GM21526 (cell line): Measurements from ENCODE around the gene CD44.
A peak's percentile ranks its signal among the peaks of the same experiment; 100 is the strongest.

Experiments used
- ATAC-seq: cut with Tn5 transposase; IDR thresholded peaks from one replicate; pipeline ENCODE4 v1.9.1; 2021; ENCODE audit warnings: moderate library complexity; ENCODE audit not compliant: unreplicated experiment, low FRiP score

CD44 gene

GRCh38 chr11:35111161-35112055 lies 27.6 kb upstream of the CD44 start:
- ATAC-seq: no peak

- no peak for ATAC-seq
These were observed 26.7 kb upstream of the CD44 start for GRCh38 chr11:35112056-35112845.

- no peak for ATAC-seq
These were observed 26.2 kb upstream of the CD44 start for GRCh38 chr11:35112846-35113105.

- peak; percentile 50 for ATAC-seq
These were observed 23.9 kb upstream of the CD44 start for GRCh38 chr11:35114906-35115687.

GRCh38 chr11:35115688-35116030 lies 23.3 kb upstream of the CD44 start:
- no peak for ATAC-seq

- ATAC-seq: no peak
These were observed 22.7 kb upstream of the CD44 start for GRCh38 chr11:35116245-35116644.

- ATAC-seq: no peak
These were observed 22.0 kb upstream of the CD44 start for GRCh38 chr11:35116762-35117640.

GRCh38 chr11:35118906-35119305 lies 20.1 kb upstream of the CD44 start:
- peak; percentile 75 for ATAC-seq

- ATAC-seq: no peak
These were observed 17.6 kb upstream of the CD44 start for GRCh38 chr11:35121326-35121865.

GRCh38 chr11:35122308-35122707 lies 16.7 kb upstream of the CD44 start:
- no peak for ATAC-seq

- ATAC-seq: peak; percentile 61
These were observed 12.7 kb upstream of the CD44 start for GRCh38 chr11:35126000-35126878.

- ATAC-seq: no peak
These were observed 11.9 kb upstream of the CD44 start for GRCh38 chr11:35126879-35127581.

GRCh38 chr11:35127619-35128018 lies 11.4 kb upstream of the CD44 start:
- no peak for ATAC-seq

- no peak for ATAC-seq
These were observed 7.9 kb upstream of the CD44 start for GRCh38 chr11:35131094-35131493.

GRCh38 chr11:35131886-35132285 lies 7.1 kb upstream of the CD44 start:
- no peak for ATAC-seq

- no peak for ATAC-seq
These were observed 5.3 kb upstream of the CD44 start for GRCh38 chr11:35133656-35134055.

- no peak for ATAC-seq
These were observed 4.4 kb upstream of the CD44 start for GRCh38 chr11:35134403-35135148.

- no peak for ATAC-seq
These were observed 3.7 kb upstream of the CD44 start for GRCh38 chr11:35135222-35135621.
